ENCODE data around the gene TEP1.

The TEP1 gene

GRCh38 chr14:20383636-20384035, 29.7 kb downstream of the TEP1 start:
- TF ChIP-seq SIN3A (IDR thresholded peaks at IDR 0.05; ENCODE audit: borderline replicate concordance, insufficient read depth, low read length) (no peak), REST (IDR thresholded peaks at IDR 0.05; ENCODE audit: insufficient read depth in 1 of 2, low read depth in 2 of 2, low read length in 2 of 2) (no peak), TAF1 (IDR thresholded peaks at IDR 0.05; ENCODE audit: borderline replicate concordance, insufficient read depth, low read length) (no peak), FOXP2 (optimal IDR thresholded peaks at IDR 0.05; ENCODE audit: borderline replicate concordance, extremely low read depth, extremely low read length, insufficient read depth) (no peak), POLR2AphosphoS5 (IDR thresholded peaks at IDR 0.05; ENCODE audit: low read depth, low read length) (no peak)

GRCh38 chr14:20383032-20383431, 30.3 kb downstream of the TEP1 start:
- TF ChIP-seq TAF1 (IDR thresholded peaks at IDR 0.05; ENCODE audit: borderline replicate concordance, insufficient read depth, low read length) (no peak), REST (IDR thresholded peaks at IDR 0.05; ENCODE audit: insufficient read depth in 1 of 2, low read depth in 2 of 2, low read length in 2 of 2) (no peak), FOXP2 (optimal IDR thresholded peaks at IDR 0.05; ENCODE audit: borderline replicate concordance, extremely low read depth, extremely low read length, insufficient read depth) (no peak), POLR2AphosphoS5 (IDR thresholded peaks at IDR 0.05; ENCODE audit: low read depth, low read length) (no peak), SIN3A (IDR thresholded peaks at IDR 0.05; ENCODE audit: borderline replicate concordance, insufficient read depth, low read length) (no peak)

GRCh38 chr14:20382526-20382925, 30.8 kb downstream of the TEP1 start:
- TF ChIP-seq TAF1 (IDR thresholded peaks at IDR 0.05; ENCODE audit: borderline replicate concordance, insufficient read depth, low read length) (no peak), FOXP2 (optimal IDR thresholded peaks at IDR 0.05; ENCODE audit: borderline replicate concordance, extremely low read depth, extremely low read length, insufficient read depth) (no peak), REST (IDR thresholded peaks at IDR 0.05; ENCODE audit: insufficient read depth in 1 of 2, low read depth in 2 of 2, low read length in 2 of 2) (no peak), SIN3A (IDR thresholded peaks at IDR 0.05; ENCODE audit: borderline replicate concordance, insufficient read depth, low read length) (no peak), POLR2AphosphoS5 (IDR thresholded peaks at IDR 0.05; ENCODE audit: low read depth, low read length) (no peak)

- TF ChIP-seq FOXP2 (optimal IDR thresholded peaks at IDR 0.05; ENCODE audit: borderline replicate concordance, extremely low read depth, extremely low read length, insufficient read depth), result no peak
- no peak for TF ChIP-seq POLR2AphosphoS5 (IDR thresholded peaks at IDR 0.05; ENCODE audit: low read depth, low read length)
- no peak for TF ChIP-seq SIN3A (IDR thresholded peaks at IDR 0.05; ENCODE audit: borderline replicate concordance, insufficient read depth, low read length)
- TF ChIP-seq TAF1 (IDR thresholded peaks at IDR 0.05; ENCODE audit: borderline replicate concordance, insufficient read depth, low read length), result no peak
- TF ChIP-seq REST (IDR thresholded peaks at IDR 0.05; ENCODE audit: insufficient read depth in 1 of 2, low read depth in 2 of 2, low read length in 2 of 2), result no peak
Observed at GRCh38 chr14:20381341-20381740, 32.0 kb downstream of the TEP1 start.

- TF ChIP-seq SIN3A (IDR thresholded peaks at IDR 0.05; ENCODE audit: borderline replicate concordance, insufficient read depth, low read length) (no peak), POLR2AphosphoS5 (IDR thresholded peaks at IDR 0.05; ENCODE audit: low read depth, low read length) (no peak), TAF1 (IDR thresholded peaks at IDR 0.05; ENCODE audit: borderline replicate concordance, insufficient read depth, low read length) (no peak), FOXP2 (optimal IDR thresholded peaks at IDR 0.05; ENCODE audit: borderline replicate concordance, extremely low read depth, extremely low read length, insufficient read depth) (no peak), REST (IDR thresholded peaks at IDR 0.05; ENCODE audit: insufficient read depth in 1 of 2, low read depth in 2 of 2, low read length in 2 of 2) (no peak)
Observed at GRCh38 chr14:20380681-20381080, 32.6 kb downstream of the TEP1 start.

Data from PFSK-1 (cell line).